Activated T-helper 1 cell treated with Interleukin-2 at 50 U/mL for 16 hours (primary cell): Measurements from ENCODE around the gene FXYD4.
"Not testable (repeated sequence)": the region's sequence is repeated elsewhere in the genome, so short reads cannot be mapped to it uniquely, and the experiment has no call there.

Source experiments
- DNase-seq: peaks from one replicate; pipeline ENCODE4 v3.0.0-alpha.2; 2020; ENCODE audit warnings: low read depth

The FXYD4 gene

GRCh38 chr10:43371418-43371817, at the start of gene FXYD4:
FXYD4 (plus strand) TSS chr10:43371636; CDS start chr10:43373747, 2,111 bp downstream.
- no peak for DNase-seq

DNA sequence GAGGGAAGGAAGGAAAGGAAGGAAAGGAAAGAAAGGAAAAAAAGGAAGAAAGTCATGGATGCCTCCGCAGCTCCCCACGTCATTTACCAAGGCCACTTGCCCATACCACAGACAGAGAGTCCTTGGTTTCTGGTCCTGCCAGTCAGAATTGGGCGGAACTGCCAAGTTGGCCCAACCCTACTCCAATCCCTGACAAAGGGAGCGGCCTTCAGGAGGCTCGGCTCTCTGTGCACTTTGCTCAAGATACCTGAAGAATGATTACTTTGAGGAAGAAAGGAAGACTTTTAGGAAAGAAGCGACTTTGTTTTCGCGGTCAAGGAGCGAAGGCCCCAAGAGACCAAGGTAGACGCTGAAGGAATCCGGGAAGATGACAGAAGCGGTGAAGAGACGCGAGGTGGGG, 49.1 kb upstream of the FXYD4 start:
- no peak for DNase-seq

DNA sequence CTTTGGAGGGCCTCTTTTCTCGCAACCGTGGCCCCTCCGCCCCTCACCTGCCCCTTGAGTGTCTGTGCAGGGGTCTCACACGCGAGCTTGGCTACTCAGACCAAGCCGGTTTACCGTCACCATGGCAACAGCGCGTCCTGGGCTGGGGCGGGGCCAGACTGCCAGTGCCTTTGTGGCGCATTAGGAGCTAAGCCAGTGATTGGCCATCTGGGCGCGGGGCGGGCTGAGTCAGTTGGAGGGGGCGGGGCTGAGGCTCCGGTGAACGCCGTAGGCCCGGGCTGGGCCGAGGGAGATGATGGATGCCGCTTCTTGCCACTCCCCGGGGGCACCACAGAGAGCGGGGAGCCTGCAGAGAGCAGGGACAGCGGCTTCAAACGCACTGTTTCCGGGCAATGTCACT, 48.7 kb upstream of the FXYD4 start:
- peak; percentile 60 for DNase-seq

- no peak for DNase-seq
Observed at GRCh38 chr10:43323245-43323644, 48.2 kb upstream of the FXYD4 start.

GRCh38 chr10:43324876-43325275, 46.6 kb upstream of the FXYD4 start:
- no peak for DNase-seq

DNA sequence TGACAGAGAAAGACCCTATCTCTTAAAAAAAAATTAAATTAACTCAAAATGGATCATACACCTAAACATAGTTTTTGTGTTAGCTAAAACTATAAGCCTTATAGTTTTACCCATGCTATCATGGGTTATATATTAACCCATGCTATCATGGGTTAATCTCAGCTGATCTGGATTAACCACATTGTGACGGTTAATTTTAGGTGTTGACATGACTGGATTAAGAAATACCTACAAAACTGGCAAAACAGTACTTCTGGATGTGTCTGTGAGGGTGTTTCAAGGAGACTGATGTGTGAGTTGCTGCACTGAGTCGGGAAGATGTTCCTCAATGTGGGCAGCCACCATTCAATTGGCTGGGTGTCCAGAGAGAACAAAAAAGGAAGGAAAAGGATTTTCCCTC, 44.3 kb upstream of the FXYD4 start:
- no peak for DNase-seq

DNA sequence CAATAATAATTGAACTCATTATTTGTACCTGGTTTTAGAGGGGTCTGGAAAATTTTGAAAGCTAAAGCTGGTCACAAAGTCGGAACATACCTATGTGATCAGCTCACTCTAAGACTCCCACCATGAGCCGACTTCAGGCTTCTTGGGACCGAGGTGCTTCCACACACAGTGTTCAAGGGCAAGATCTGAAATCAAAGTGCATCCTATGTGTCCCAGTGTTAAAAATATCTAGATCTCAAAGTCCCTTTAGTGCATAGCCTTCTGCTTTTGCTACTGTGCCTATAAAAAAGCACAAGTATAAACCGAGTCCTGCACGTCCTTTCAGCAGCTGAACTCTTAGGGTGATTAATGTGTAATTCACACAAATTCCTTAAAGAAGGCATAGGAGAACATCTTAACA, 43.5 kb upstream of the FXYD4 start:
- no peak for DNase-seq

- not testable (repeated sequence) for DNase-seq
Observed at GRCh38 chr10:43328810-43329209, 42.6 kb upstream of the FXYD4 start.

DNA sequence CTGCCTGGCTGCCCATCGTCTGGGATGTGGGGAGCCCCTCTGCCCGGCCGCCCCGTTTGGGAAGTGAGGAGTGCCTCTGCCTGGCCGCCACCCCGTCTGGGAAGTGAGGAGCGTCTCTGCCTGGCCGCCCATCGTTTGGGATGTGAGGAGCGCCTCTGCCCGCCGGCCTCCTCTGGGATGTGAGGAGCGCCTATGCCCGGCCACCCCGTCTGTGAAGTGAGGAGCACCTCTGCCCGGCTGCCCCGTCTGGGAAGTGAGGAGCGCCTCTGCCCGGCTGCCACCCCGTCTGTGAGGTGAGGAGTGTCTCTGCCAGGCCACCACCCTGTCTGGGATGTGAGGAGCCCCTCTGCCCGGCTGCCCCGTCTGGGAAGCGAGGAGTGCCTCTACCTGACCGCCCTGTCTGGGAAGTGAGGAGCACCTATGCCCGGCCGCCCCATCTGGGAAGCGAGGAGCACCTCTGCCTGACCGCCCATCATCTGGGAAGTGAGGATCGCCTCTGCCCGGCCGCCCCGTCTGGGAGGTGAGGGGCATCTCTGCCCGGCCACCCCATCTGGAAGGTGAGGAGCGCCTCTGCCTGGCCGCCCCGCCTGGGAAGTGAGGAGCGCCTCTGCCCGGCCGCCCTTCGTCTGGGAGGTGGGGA, 42.1 kb upstream of the FXYD4 start:
- DNase-seq = not testable (repeated sequence)

- not testable (repeated sequence) for DNase-seq
Observed at GRCh38 chr10:43330049-43330823, 41.2 kb upstream of the FXYD4 start.

GRCh38 chr10:43330824-43331127, 40.7 kb upstream of the FXYD4 start:
- not testable (repeated sequence) for DNase-seq

DNA sequence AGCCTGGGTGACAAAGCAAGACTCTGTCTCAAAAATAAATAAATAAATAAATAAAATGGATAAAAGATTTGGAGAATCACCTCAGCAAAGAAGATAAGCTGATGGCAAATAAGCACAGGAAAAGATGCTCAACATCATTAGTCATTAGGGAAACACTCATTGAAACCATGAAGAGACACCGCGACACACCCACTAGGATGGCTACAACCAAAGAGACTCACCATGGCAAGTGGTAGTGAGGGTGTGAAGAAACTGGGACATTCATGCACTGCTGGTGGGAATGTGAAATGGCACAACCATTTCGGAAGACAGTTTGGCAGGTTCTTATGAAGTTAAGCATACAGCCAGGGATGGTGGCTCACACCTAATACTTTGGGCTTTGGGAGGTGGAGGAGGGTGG, 37.8 kb upstream of the FXYD4 start:
- DNase-seq = no peak

- no peak for DNase-seq
Observed at GRCh38 chr10:43336061-43336460, 35.4 kb upstream of the FXYD4 start.

- no peak for DNase-seq
Observed at GRCh38 chr10:43336641-43337318, 34.7 kb upstream of the FXYD4 start.

DNA sequence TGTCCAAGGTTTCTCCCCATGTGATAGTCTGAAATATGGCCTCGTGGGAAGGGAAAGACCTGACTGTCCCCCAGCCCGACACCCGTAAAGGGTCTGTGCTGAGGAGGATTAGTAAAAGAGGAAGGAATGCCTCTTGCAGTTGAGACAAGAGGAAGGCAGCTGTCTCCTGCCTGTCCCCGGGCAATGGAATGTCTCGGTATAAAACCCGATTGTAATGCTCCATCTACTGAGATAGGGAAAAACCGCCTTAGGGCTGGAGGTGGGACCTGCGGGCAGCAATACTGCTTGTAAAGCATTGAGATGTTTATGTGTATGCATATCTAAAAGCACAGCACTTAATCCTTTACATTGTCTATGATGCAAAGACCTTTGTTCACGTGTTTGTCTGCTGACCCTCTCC, 33.9 kb upstream of the FXYD4 start:
- not testable (repeated sequence) for DNase-seq

- no peak for DNase-seq
Observed at GRCh38 chr10:43338117-43338516, 33.3 kb upstream of the FXYD4 start.

- no peak for DNase-seq
Observed at GRCh38 chr10:43339136-43339535, 32.3 kb upstream of the FXYD4 start.

DNA sequence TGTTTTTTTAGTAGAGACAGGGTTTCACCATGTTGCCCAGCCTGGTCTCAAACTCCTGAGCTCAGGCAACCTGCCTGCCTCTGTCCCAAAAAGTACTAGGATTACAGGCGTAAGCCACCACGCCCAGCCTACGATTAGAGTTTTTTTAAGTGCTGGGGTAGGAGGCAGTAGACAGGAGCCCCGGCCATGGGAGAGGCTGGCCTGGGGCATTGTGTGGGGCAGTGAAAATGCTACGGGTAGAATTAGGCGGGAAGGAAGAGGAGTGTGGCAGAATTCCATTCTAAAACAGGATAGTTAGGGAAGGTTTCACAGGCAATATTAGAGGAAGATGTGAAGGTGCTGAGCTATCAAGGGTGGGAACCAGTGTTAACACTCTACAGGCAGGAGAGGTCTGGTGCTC, 31.3 kb upstream of the FXYD4 start:
- no peak for DNase-seq

GRCh38 chr10:43340619-43341018, 30.8 kb upstream of the FXYD4 start:
- no peak for DNase-seq

DNA sequence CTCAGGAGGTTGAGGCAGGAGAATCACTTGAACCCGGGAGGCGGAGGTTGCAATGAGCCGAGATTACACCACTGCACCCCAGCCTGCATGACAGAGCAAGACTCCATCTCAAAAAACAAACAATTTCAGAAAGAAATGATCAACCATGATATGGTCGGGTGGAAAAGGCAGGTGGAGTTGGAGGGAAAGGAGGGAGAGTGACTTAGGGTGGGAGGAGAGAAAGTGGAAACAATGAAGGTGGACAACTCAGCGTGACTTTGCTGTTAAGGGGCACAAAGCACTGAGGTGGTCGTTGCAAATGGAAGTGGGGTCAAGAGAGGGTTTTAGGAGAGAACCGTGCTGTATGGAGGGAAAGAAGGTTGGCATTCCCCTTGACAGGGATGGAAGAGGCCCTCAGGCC, 30.0 kb upstream of the FXYD4 start:
- no peak for DNase-seq

DNA sequence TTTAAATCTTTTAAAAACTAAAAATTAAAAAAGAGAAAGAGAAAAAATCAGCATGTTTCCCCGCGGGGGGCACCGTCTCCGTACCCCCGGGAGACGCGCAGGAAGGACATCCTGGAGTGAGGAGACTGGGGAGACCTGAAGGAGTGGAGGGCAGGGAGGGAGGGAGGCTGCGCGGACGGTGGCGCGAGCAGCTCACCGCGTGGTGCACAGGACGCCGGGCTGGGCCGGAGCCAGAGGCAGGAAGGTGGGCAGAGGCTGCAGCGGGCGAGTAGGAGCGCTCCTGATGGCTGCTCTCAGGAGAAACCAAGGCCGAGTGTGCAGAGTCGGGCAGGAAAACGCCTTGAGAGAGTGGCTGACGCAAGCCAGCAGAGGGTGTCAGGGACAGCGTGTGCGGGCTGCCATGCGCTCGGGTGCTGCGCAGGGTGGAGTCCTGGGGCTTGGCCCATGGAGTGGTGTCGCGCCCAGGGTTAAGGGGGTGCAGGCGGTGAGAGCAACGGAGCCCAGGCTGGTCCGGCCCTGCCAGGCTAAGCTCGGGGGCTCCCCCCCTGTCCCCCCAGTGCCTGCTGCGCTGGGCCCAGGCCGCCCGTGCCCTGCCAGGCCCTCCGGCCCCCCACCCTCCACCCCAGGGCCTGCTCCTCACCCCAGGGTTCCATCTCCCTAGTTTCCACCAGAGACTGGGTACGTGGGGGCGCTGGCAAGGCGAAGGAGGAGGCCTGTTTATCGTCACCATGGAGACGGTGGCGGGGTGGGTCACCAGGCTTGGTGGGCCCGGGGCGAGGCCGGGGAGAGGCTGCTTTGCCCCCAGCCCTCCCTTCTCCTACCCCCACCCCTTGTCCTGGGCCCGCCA, 28.9 kb upstream of the FXYD4 start:
- no peak for DNase-seq

GRCh38 chr10:43343126-43343525, 28.3 kb upstream of the FXYD4 start:
- DNase-seq = no peak
